Neural progenitor cell (in vitro differentiated cells): ENCODE measurements around the gene DPYD.

Source experiments
- CTCF ChIP-seq: fragments of 200-600 bp; sonication (generic); IDR thresholded peaks from 2 replicates; pipeline ENCODE4 v1.5.1; 2017; ENCODE audit warnings: antibody characterized with exemption, mild to moderate bottlenecking
- EZH2 ChIP-seq: fragments of 200-600 bp; sonication (generic); IDR thresholded peaks from 2 replicates; pipeline ENCODE4 v1.6.1; 2017; ENCODE audit warnings: antibody characterized with exemption, mild to moderate bottlenecking, moderate library complexity
- EZH2phosphoT487 ChIP-seq: fragments of 200-600 bp; sonication (generic); IDR thresholded peaks from 2 replicates; pipeline ENCODE4 v1.6.1; 2017; ENCODE audit warnings: antibody characterized with exemption

GRCh38 chr1:97942161-97943123 is 21.6 kb upstream of the DPYD start:
- TF ChIP-seq CTCF: no peak
- TF ChIP-seq EZH2: no peak
- TF ChIP-seq EZH2phosphoT487: no peak
